KMS-11 (cell line): ENCODE data around the gene MAGI2.

Experiments
- H2AFZ ChIP-seq: fragments of 200-600 bp; sonication (generic); 2 replicates; pipeline ENCODE4 v1.6.1; 2016; ENCODE audit warnings: antibody characterized with exemption, mixed run types, low read depth
- H3K27ac ChIP-seq: fragments of 200-600 bp; sonication (generic); 2 replicates; pipeline ENCODE4 v1.6.1; 2016; ENCODE audit warnings: mild to moderate bottlenecking, mixed run types
- H3K27me3 ChIP-seq: fragments of 200-600 bp; sonication (generic); 2 replicates; pipeline ENCODE4 v1.6.1; 2017; ENCODE audit warnings: mild to moderate bottlenecking, low read depth, mixed run types, moderate library complexity; ENCODE audit not compliant: insufficient read depth
- H3K36me3 ChIP-seq: fragments of 200-600 bp; sonication (generic); 2 replicates; pipeline ENCODE4 v1.6.1; 2017; ENCODE audit warnings: mild to moderate bottlenecking, mixed run types; ENCODE audit not compliant: insufficient read depth
- H3K4me1 ChIP-seq: fragments of 200-600 bp; sonication (generic); 2 replicates; pipeline ENCODE4 v1.6.1; 2016; ENCODE audit warnings: mild to moderate bottlenecking, low read depth, mixed run types; ENCODE audit not compliant: poor library complexity, severe bottlenecking
- H3K4me2 ChIP-seq: fragments of 200-600 bp; sonication (generic); 2 replicates; pipeline ENCODE4 v1.7.0; 2016; ENCODE audit warnings: mild to moderate bottlenecking, mixed run types
- H3K4me3 ChIP-seq: fragments of 200-600 bp; sonication (generic); IDR thresholded peaks from 2 replicates; pipeline ENCODE4 v1.6.1; 2017; ENCODE audit warnings: low read depth, low read length, mixed read lengths; ENCODE audit not compliant: insufficient read depth
- H3K79me2 ChIP-seq: fragments of 200-600 bp; sonication (generic); 2 replicates; pipeline ENCODE4 v1.6.1; 2016; ENCODE audit warnings: low read depth, mixed run types; ENCODE audit not compliant: insufficient read depth
- H3K9ac ChIP-seq: fragments of 200-600 bp; sonication (generic); 2 replicates; pipeline ENCODE4 v1.6.1; 2016; ENCODE audit warnings: mild to moderate bottlenecking, mixed run types
- H4K20me1 ChIP-seq: fragments of 200-600 bp; sonication (generic); 2 replicates; pipeline ENCODE4 v1.6.1; 2016; ENCODE audit warnings: mild to moderate bottlenecking, mixed run types; ENCODE audit not compliant: insufficient read depth
- CTCF ChIP-seq: fragments of 200-600 bp; sonication (generic); conservative IDR thresholded peaks from 2 replicates; pipeline ENCODE4 v1.6.1; 2017; ENCODE audit warnings: low read depth, mild to moderate bottlenecking, antibody characterized with exemption, low read length, moderate library complexity, mixed read lengths

The MAGI2 gene

GRCh38 chr7:79332091-79332490, 121.4 kb downstream of the MAGI2 start:
- Histone ChIP-seq H3K36me3 (no peaks in the 10 kb centered on the region), H3K9ac (no peak overlapping the region), H3K4me2 (no peak overlapping the region), H3K27me3 (no peaks in the 10 kb centered on the region), H3K4me1 (no peaks in the 10 kb centered on the region), H3K79me2 (no peaks in the 10 kb centered on the region), H4K20me1 (no peaks in the 10 kb centered on the region), H2AFZ (no peak overlapping the region), H3K27ac (no peak overlapping the region), H3K4me3 (no peak overlapping the region)
- no peak for TF ChIP-seq CTCF

- Histone ChIP-seq H2AFZ (no peak overlapping the region), H3K4me1 (no peaks in the 10 kb centered on the region), H3K4me3 (no peak overlapping the region), H3K27ac (no peak overlapping the region), H3K36me3 (no peaks in the 10 kb centered on the region), H3K4me2 (no peak overlapping the region), H3K79me2 (no peaks in the 10 kb centered on the region), H4K20me1 (no peaks in the 10 kb centered on the region), H3K27me3 (no peaks in the 10 kb centered on the region), H3K9ac (no peak overlapping the region)
- TF ChIP-seq CTCF: no peak
Measured at GRCh38 chr7:79329464-79329863, 124.0 kb downstream of the MAGI2 start.

- H3K79me2 ChIP-seq: no peaks in the 10 kb centered on the region
- H2AFZ ChIP-seq: no peak overlapping the region
- no peak overlapping the region for H3K9ac ChIP-seq
- no peaks in the 10 kb centered on the region for H4K20me1 ChIP-seq
- H3K27me3 ChIP-seq: no peaks in the 10 kb centered on the region
- no peak overlapping the region for H3K4me2 ChIP-seq
- no peak overlapping the region for H3K4me3 ChIP-seq
- no peaks in the 10 kb centered on the region; the same call in 1 of the 2 replicates for H3K36me3 ChIP-seq
- TF ChIP-seq CTCF: no peak
- no peak overlapping the region for H3K27ac ChIP-seq
- no peaks in the 10 kb centered on the region for H3K4me1 ChIP-seq
Measured at GRCh38 chr7:79320741-79321473, 132.6 kb downstream of the MAGI2 start.

- Histone ChIP-seq H3K79me2 (no peaks in the 10 kb centered on the region), H2AFZ (no peak overlapping the region), H3K27me3 (no peaks in the 10 kb centered on the region), H3K4me1 (no peaks in the 10 kb centered on the region), H3K4me2 (no peak overlapping the region), H3K27ac (no peak overlapping the region), H4K20me1 (no peaks in the 10 kb centered on the region), H3K36me3 (no peaks in the 10 kb centered on the region; the same call in 1 of the 2 replicates), H3K9ac (no peak overlapping the region), H3K4me3 (no peak overlapping the region)
- no peak for TF ChIP-seq CTCF
Measured at GRCh38 chr7:79319369-79319768, 134.1 kb downstream of the MAGI2 start.
